Lower leg skin (tissue), 4 donors: ENCODE results near the gene ZMYM1. TPM values are rescaled to one million over a fixed set of nuclear protein-coding genes. Genes with fewer than 3 reads are reported as not detected.
"Not testable (repeated sequence)": the region's sequence is repeated elsewhere in the genome, so short reads cannot be mapped to it uniquely, and the experiment has no call there.

ENCODE experiments used
- DNase-seq, 2 donors: peaks; one replicate each; pipeline ENCODE4 v3.0.0-alpha.2; 2019; ENCODE audit warnings: low spot score in 2 of 2
- H3K4me3 ChIP-seq: fragments of 200-600 bp; sonication (generic); 2 replicates; pipeline ENCODE4 v1.5.1; 2017; ENCODE audit warnings: mild to moderate bottlenecking, low read depth; ENCODE audit not compliant: poor library complexity, severe bottlenecking
- POLR2A ChIP-seq, 2 donors: fragments of 450-650 bp; IDR thresholded peaks; one replicate each; pipeline ENCODE4 v1.6.1; 2016 to 2017; ENCODE audit warnings: antibody characterized with exemption in 2 of 2, mild to moderate bottlenecking in 1 of 2, moderate library complexity in 1 of 2
- WGBS, 2 donors: methylation state at CpG; one replicate each; pipeline ENCODE4 v1.1.5; 2018; 5-methylcytosine and 5-hydroxymethylcytosine counted together
- intact Hi-C: fragments of 100-400 bp; cut with DNase I; formaldehyde crosslinking; loops from one replicate; pipeline ENCODE4 v1.15.0; 2023; ENCODE audit warnings: low total_unique reads
- total RNA-seq, 4 donors: library from RNA; depleted of rRNA; stranded (reverse); fragments of >200 nt; gene quantifications; one replicate each; pipeline ENCODE4 v1.1.0, GENCODE V29; 2016
- TF ChIP-seq, protein P1 (sequence below), 3 donors: fragments of 450-650 bp; IDR thresholded peaks; one replicate each; pipeline ENCODE4 v1.5.1; 2016; ENCODE audit warnings: antibody characterized with exemption in 3 of 3, mild to moderate bottlenecking in 3 of 3, moderate library complexity in 2 of 3

Gene ZMYM1
- total RNA-seq, 4 donors from 2014 or later: 6.2 to 11.7 (median 9.8) TPM

- TF ChIP-seq, protein P1, sequence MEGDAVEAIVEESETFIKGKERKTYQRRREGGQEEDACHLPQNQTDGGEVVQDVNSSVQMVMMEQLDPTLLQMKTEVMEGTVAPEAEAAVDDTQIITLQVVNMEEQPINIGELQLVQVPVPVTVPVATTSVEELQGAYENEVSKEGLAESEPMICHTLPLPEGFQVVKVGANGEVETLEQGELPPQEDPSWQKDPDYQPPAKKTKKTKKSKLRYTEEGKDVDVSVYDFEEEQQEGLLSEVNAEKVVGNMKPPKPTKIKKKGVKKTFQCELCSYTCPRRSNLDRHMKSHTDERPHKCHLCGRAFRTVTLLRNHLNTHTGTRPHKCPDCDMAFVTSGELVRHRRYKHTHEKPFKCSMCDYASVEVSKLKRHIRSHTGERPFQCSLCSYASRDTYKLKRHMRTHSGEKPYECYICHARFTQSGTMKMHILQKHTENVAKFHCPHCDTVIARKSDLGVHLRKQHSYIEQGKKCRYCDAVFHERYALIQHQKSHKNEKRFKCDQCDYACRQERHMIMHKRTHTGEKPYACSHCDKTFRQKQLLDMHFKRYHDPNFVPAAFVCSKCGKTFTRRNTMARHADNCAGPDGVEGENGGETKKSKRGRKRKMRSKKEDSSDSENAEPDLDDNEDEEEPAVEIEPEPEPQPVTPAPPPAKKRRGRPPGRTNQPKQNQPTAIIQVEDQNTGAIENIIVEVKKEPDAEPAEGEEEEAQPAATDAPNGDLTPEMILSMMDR (IDR thresholded peaks at IDR 0.05): no peak
- TF ChIP-seq POLR2A (IDR thresholded peaks at IDR 0.05): no peak
- intact Hi-C loops: no loop called here
- no peak overlapping the region for H3K4me3 ChIP-seq
- DNase-seq: no peak
- WGBS, 2 donors: 60 to 69% methylated on average over 2 of the region's 2 CpGs
These were observed 20.2 kb upstream of the ZMYM1 start for GRCh38 chr1:35058988-35059387.

GRCh38 chr1:35062518-35063196, 16.5 kb upstream of the ZMYM1 start:
- TF ChIP-seq, protein P1 (IDR thresholded peaks at IDR 0.05): no peak
- TF ChIP-seq POLR2A (IDR thresholded peaks at IDR 0.05): no peak
- no peak overlapping the region for H3K4me3 ChIP-seq
- no peak for DNase-seq
- intact Hi-C loops: no loop called here
- WGBS, 2 donors: 42 to 51% methylated on average over 4 of the region's 4 CpGs

GRCh38 chr1:35064265-35064664, 14.9 kb upstream of the ZMYM1 start:
- no peak overlapping the region for H3K4me3 ChIP-seq
- TF ChIP-seq POLR2A (IDR thresholded peaks at IDR 0.05): no peak
- TF ChIP-seq, protein P1 (IDR thresholded peaks at IDR 0.05): no peak
- intact Hi-C loops: no loop called here
- DNase-seq: no peak
- WGBS, 2 donors: 77 to 84% methylated on average over 2 of the region's 2 CpGs

GRCh38 chr1:35069746-35070145, 9.4 kb upstream of the ZMYM1 start:
- no peak for DNase-seq
- H3K4me3 ChIP-seq: no peak overlapping the region
- TF ChIP-seq POLR2A (IDR thresholded peaks at IDR 0.05): no peak
- TF ChIP-seq, protein P1 (IDR thresholded peaks at IDR 0.05): no peak
- intact Hi-C loops: no loop called here

DNA sequence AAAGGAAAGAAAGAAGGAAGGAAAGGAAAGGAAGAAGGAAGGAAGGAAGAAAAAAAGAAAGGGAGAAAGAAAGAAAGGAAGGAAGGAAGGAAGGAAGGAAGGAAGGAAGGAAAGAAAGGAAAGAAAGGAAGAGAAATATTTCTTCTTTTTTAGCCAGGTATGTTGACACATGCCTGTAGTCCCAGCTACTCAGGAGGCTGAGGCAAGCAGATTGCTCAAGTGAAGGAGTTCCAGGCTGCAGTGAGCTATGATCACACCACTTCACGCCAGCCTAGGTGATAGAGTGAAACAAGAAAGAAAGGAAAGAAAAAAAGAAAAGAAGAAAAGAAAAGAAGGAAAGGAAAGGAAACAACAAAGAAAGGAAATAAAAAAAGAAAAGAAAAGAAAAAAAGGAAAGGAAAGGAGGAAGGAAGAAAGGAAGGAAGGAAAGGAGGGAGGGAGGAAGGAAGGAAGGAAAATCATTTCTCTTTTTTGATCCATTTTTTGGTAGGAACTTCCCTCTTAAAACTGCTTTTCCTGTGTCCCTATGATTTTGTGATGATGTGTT, 5.8 kb upstream of the ZMYM1 start:
- 82 to 97% methylated on average over 1 of the region's 1 CpG for WGBS, 2 donors
- intact Hi-C loops: no loop called here
- no peak for DNase-seq
- TF ChIP-seq POLR2A (IDR thresholded peaks at IDR 0.05): no peak
- TF ChIP-seq, protein P1 (IDR thresholded peaks at IDR 0.05): no peak
- H3K4me3 ChIP-seq: no peak overlapping the region

GRCh38 chr1:35076426-35076825, 2.8 kb upstream of the ZMYM1 start:
- WGBS, 2 donors: 78 to 83% methylated on average over 8 of the region's 8 CpGs
- H3K4me3 ChIP-seq, DNase-seq, intact Hi-C loops: not testable (repeated sequence)
